ENCODE data around the gene AFP. TPM values are rescaled to one million over a fixed set of nuclear protein-coding genes. Genes with fewer than 3 reads are reported as not detected.
A peak's percentile ranks its signal among the peaks of the same experiment; 100 is the strongest.

AFP gene
- total RNA-seq, 1 experiment from 2014 or later: 0.40 TPM

DNA sequence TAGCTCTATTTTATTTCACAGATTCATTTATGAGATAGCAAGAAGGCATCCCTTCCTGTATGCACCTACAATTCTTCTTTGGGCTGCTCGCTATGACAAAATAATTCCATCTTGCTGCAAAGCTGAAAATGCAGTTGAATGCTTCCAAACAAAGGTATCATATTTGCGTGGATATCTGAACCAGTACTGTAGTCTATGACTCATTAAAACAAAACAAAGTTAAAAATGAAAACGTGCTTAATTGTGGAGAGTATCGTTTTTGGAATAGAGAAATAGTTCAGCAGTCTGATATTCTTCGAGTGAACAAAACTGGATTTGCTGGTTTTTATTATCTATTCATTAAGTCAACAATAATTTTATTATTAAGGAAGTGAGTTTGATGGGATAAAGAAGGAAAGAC is 6.3 kb downstream of the AFP start:
- Histone ChIP-seq H2AFZ (ENCODE audit: low read length) (peak overlapping the region; percentile 19; the same call in 1 of the 2 replicates), H3K36me3 (ENCODE audit: low read depth, low read length) (no peaks in the 10 kb centered on the region), H3K4me1 (ENCODE audit: insufficient read depth, low read length) (peaks cover 20% of the 10 kb centered on the region), H3F3A (ENCODE audit: low read length, unreplicated experiment) (no peaks in the 10 kb centered on the region), H3K9ac (ENCODE audit: low read length) (no peak overlapping the region), H3K79me2 (ENCODE audit: low read length) (no peaks in the 10 kb centered on the region), H3K9me2 (replicated peaks; ENCODE audit: low read length) (no peaks in the 10 kb centered on the region), H3K9me3 (ENCODE audit: low read length) (no peaks in the 10 kb centered on the region), H3K27ac (ENCODE audit: low read length) (no peak overlapping the region), H3K4me2 (ENCODE audit: low read length) (peak overlapping the region; percentile 68), H3K27me3 (ENCODE audit: low read length) (peaks cover 6% of the 10 kb centered on the region; the same call in 1 of the 2 replicates), H4K20me1 (ENCODE audit: low read length) (no peaks in the 10 kb centered on the region), H3K4me3 (ENCODE audit: low read length) (peak overlapping the region; percentile 52)
- BruUV-seq (replicated peaks): no TSS peak
- DNase-seq: peak; percentile 56
- intact Hi-C loops (cut with micrococcal nuclease): no loop called here
- ATAC-seq: peak; percentile 66
- POLR2A ChIA-PET (ENCODE audit: unreplicated experiment): no interaction called here
- CTCF ChIA-PET: interaction anchor here (1.0 kb wide), 1 partner anchor 101 kb away, joined by 6 read pairs; no protein-coding TSS in a partner anchor
- TF ChIP-seq EZH2 (IDR thresholded peaks at IDR 0.05; ENCODE audit: low read length, unreplicated experiment) (no peak), EZH2phosphoT487 (IDR thresholded peaks at IDR 0.05; ENCODE audit: borderline replicate concordance, low read length) (no peak)
- TF ChIP-seq, protein P1, sequence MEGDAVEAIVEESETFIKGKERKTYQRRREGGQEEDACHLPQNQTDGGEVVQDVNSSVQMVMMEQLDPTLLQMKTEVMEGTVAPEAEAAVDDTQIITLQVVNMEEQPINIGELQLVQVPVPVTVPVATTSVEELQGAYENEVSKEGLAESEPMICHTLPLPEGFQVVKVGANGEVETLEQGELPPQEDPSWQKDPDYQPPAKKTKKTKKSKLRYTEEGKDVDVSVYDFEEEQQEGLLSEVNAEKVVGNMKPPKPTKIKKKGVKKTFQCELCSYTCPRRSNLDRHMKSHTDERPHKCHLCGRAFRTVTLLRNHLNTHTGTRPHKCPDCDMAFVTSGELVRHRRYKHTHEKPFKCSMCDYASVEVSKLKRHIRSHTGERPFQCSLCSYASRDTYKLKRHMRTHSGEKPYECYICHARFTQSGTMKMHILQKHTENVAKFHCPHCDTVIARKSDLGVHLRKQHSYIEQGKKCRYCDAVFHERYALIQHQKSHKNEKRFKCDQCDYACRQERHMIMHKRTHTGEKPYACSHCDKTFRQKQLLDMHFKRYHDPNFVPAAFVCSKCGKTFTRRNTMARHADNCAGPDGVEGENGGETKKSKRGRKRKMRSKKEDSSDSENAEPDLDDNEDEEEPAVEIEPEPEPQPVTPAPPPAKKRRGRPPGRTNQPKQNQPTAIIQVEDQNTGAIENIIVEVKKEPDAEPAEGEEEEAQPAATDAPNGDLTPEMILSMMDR (conservative IDR thresholded peaks at IDR 0.05; ENCODE audit: low read depth, low read length): no peak

DNA sequence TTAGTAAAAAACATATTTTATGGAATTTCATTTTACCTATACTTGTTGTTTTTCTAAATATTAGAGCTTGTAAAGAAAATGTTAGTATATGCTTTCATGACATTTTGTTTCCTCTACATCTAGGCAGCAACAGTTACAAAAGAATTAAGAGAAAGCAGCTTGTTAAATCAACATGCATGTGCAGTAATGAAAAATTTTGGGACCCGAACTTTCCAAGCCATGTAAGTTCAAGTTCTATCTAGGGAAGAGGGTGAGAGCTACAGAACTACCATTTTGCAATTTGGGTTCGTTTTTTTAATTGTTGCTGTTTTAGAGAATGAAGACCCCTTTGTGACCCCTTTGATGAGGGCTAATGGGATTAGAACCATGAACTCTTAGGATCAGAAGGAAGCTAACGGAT is 7.2 kb downstream of the AFP start:
- Histone ChIP-seq H3F3A (ENCODE audit: low read length, unreplicated experiment) (no peaks in the 10 kb centered on the region), H3K27ac (ENCODE audit: low read length) (no peak overlapping the region), H3K9ac (ENCODE audit: low read length) (no peak overlapping the region), H4K20me1 (ENCODE audit: low read length) (no peaks in the 10 kb centered on the region), H3K36me3 (ENCODE audit: low read depth, low read length) (no peaks in the 10 kb centered on the region), H2AFZ (ENCODE audit: low read length) (no peak overlapping the region), H3K4me2 (ENCODE audit: low read length) (no peak overlapping the region), H3K9me3 (ENCODE audit: low read length) (no peaks in the 10 kb centered on the region), H3K4me1 (ENCODE audit: insufficient read depth, low read length) (peaks cover 20% of the 10 kb centered on the region), H3K79me2 (ENCODE audit: low read length) (no peaks in the 10 kb centered on the region), H3K27me3 (ENCODE audit: low read length) (peaks cover 7% of the 10 kb centered on the region; the same call in 1 of the 2 replicates), H3K4me3 (ENCODE audit: low read length) (no peak overlapping the region), H3K9me2 (replicated peaks; ENCODE audit: low read length) (no peaks in the 10 kb centered on the region)
- TF ChIP-seq EZH2 (IDR thresholded peaks at IDR 0.05; ENCODE audit: low read length, unreplicated experiment): no peak
- TF ChIP-seq, protein P1 (conservative IDR thresholded peaks at IDR 0.05; ENCODE audit: low read depth, low read length): no peak
- TF ChIP-seq EZH2phosphoT487 (IDR thresholded peaks at IDR 0.05; ENCODE audit: borderline replicate concordance, low read length): no peak
- ChIA-PET POLR2A (ENCODE audit: unreplicated experiment) (interaction anchor here (0.6 kb wide), 1 partner anchor 77 kb away, joined by 5 read pairs; no protein-coding TSS in a partner anchor), CTCF (interaction anchor here (1.1 kb wide), 1 partner anchor 102 kb away, joined by 6 read pairs; no protein-coding TSS in a partner anchor)
- no TSS peak for BruUV-seq (replicated peaks)
- DNase-seq: no peak
- no peak for ATAC-seq
- intact Hi-C loops (cut with micrococcal nuclease): no loop called here

Measured in PC-3 (cell line).